Endothelial cell of umbilical vein (primary cell): Measurements from ENCODE around the gene CNDP1. TPM values are rescaled to one million over a fixed set of nuclear protein-coding genes. Genes with fewer than 3 reads are reported as not detected.
"Not testable (repeated sequence)": the region's sequence is repeated elsewhere in the genome, so short reads cannot be mapped to it uniquely, and the experiment has no call there.

Experiments
- BruUV-seq: library from RNA; stranded (reverse); fragments of 400-500 nt; replicated peaks from 2 replicates; lab custom pipeline; 2021; lab: Mats Ljungman, UMichigan
- CTCF ChIA-PET: fragments of 300-600, 350-600 bp; sonication (Branson Sonifier 250); formaldehyde crosslinking; loops from one replicate; lab custom pipeline; 2021; ENCODE audit warnings: antibody characterized with exemption, inconsistent platforms; lab: Charles Lee
- POLR2A ChIA-PET: fragments of 300-600, 350-600 bp; sonication (Branson Sonifier 250); formaldehyde crosslinking; loops from one replicate; lab custom pipeline; 2021; ENCODE audit warnings: antibody characterized with exemption, inconsistent platforms; lab: Charles Lee
- DNase-seq: peaks from one replicate; pipeline ENCODE4 v3.0.0-alpha.2; 2011; ENCODE audit warnings: low read depth, low spot score
- FAIRE-seq: peaks from 2 replicates; lab custom pipeline; 2011; peaks lifted over from hg19 to GRCh38; lab: Jason Lieb, UNC
- H2AFZ ChIP-seq: 2 replicates; pipeline ENCODE4 v1.6.0; 2012; ENCODE audit warnings: low read depth, low read length, control low read depth, inconsistent platforms
- H3K27ac ChIP-seq: 2 replicates; pipeline ENCODE4 v1.5.1; 2011; ENCODE audit warnings: low read depth, mild to moderate bottlenecking, control low read depth, low read length, moderate library complexity; ENCODE audit not compliant: insufficient read depth
- H3K27me3 ChIP-seq, 2 experiments: 2 replicates each; pipeline versions ENCODE4 v1.6.0 to v1.6.1; 2011; ENCODE audit warnings: low read length in 2 of 2, mixed read lengths in 1 of 2; ENCODE audit not compliant: control insufficient read depth in 2 of 2, insufficient read depth in 2 of 2
- H3K36me3 ChIP-seq, 2 experiments: 2 replicates in 1 of 2; 3 replicates in 1 of 2; pipeline ENCODE4 v1.5.1; 2011; ENCODE audit warnings: low read length in 2 of 2, mild to moderate bottlenecking in 1 of 2, moderate library complexity in 1 of 2; ENCODE audit not compliant: control insufficient read depth in 2 of 2, insufficient read depth in 2 of 2; ENCODE audit errors: extremely low read depth in 1 of 2
- H3K4me1 ChIP-seq: 3 replicates; pipeline ENCODE4 v1.5.1; 2011; ENCODE audit warnings: mild to moderate bottlenecking, low read length; ENCODE audit not compliant: control insufficient read depth, insufficient read depth; ENCODE audit errors: extremely low read depth
- H3K4me2 ChIP-seq: 2 replicates; pipeline ENCODE4 v1.6.1; 2011; ENCODE audit warnings: low read length, control low read depth, mixed read lengths; ENCODE audit not compliant: insufficient read depth
- H3K4me3 ChIP-seq, 3 experiments: fragments of 200-600 bp in 1 of 3; sonication (generic), shearing (Covaris generic) in 1 of 3; replicated peaks in 1 of 3; 2 replicates each; pipeline ENCODE4 v1.5.1; 2011 to 2016; ENCODE audit warnings: control low read depth in 3 of 3, low read length in 3 of 3, mild to moderate bottlenecking in 2 of 3, inconsistent platforms in 1 of 3, low read depth in 1 of 3, moderate library complexity in 1 of 3; ENCODE audit not compliant: insufficient read depth in 1 of 3
- H3K79me2 ChIP-seq: 2 replicates; pipeline ENCODE4 v1.6.0; 2012; ENCODE audit warnings: low read length, inconsistent platforms; ENCODE audit not compliant: control insufficient read depth, insufficient read depth
- H3K9ac ChIP-seq: replicated peaks from 2 replicates; pipeline ENCODE3; 2011; ENCODE audit warnings: low read length, control low read depth; ENCODE audit not compliant: insufficient read depth; ENCODE audit errors: extremely low read depth
- H3K9me1 ChIP-seq: replicated peaks from 3 replicates; pipeline ENCODE4 v1.6.0; 2011; ENCODE audit warnings: mild to moderate bottlenecking, low read length; ENCODE audit not compliant: control insufficient read depth, insufficient read depth; ENCODE audit errors: extremely low read depth
- H3K9me3 ChIP-seq: replicated peaks from 2 replicates; pipeline ENCODE4 v1.5.1; 2012; ENCODE audit warnings: low read length, inconsistent platforms; ENCODE audit not compliant: control insufficient read depth, insufficient read depth
- H4K20me1 ChIP-seq: replicated peaks from 2 replicates; pipeline ENCODE3; 2011; ENCODE audit warnings: mild to moderate bottlenecking, low read length; ENCODE audit not compliant: control insufficient read depth, insufficient read depth; ENCODE audit errors: extremely low read depth
- CTCF ChIP-seq, 2 donors: IDR thresholded peaks; 1 replicate in 1 of 2; 2 replicates in 1 of 2; pipeline ENCODE4 v1.5.1; 2011; ENCODE audit warnings: low read length in 2 of 2, mild to moderate bottlenecking in 2 of 2, moderate library complexity in 2 of 2, control low read depth in 1 of 2, inconsistent platforms in 1 of 2, low read depth in 1 of 2; ENCODE audit not compliant: insufficient read depth in 1 of 2; ENCODE audit errors: extremely low read depth in 1 of 2
- GATA2 ChIP-seq: IDR thresholded peaks from 2 replicates; pipeline ENCODE4 v1.7.0; 2011; ENCODE audit warnings: low read depth, mild to moderate bottlenecking, moderate library complexity, mixed read lengths, low read length; ENCODE audit not compliant: insufficient read length, insufficient read depth
- MAX ChIP-seq: IDR thresholded peaks from 2 replicates; pipeline ENCODE4 v1.6.1; 2011; ENCODE audit not compliant: insufficient read depth, insufficient read length
- MYC ChIP-seq: IDR thresholded peaks from one replicate; pipeline ENCODE4 v1.6.1; 2011; ENCODE audit warnings: mild to moderate bottlenecking, low read depth, low read length
- POLR2A ChIP-seq: IDR thresholded peaks from 2 replicates; pipeline ENCODE4 v1.6.1; 2012; ENCODE audit warnings: low read depth, mild to moderate bottlenecking, control low read depth, low read length
- dilution Hi-C: fragments of 300-500 bp; cut with MboI; formaldehyde crosslinking; loops from one replicate; pipeline ENCODE4 v1.15.0; 2019; ENCODE audit warnings: low sequenced_read_pairs; ENCODE audit not compliant: extremely low pct_ligation_motif_present
- intact Hi-C: fragments of 100-400 bp; cut with micrococcal nuclease; formaldehyde crosslinking; loops from one replicate; pipeline ENCODE4 v1.10.0; 2022
- polyA plus RNA-seq, 4 experiments: library from polyadenylated mRNA; depleted of rRNA in 3 of 4; stranded (reverse) in 3 of 4; unstranded in 1 of 4; fragments of >200 nt; gene quantifications; 2 replicates each; pipeline versions ENCODE4 v1.2.1 to v1.2.3, GENCODE V29; 2011 to 2012; ENCODE audit warnings: missing spikeins in 1 of 4
- total RNA-seq: library from RNA; stranded (reverse); gene quantifications from 2 replicates; pipeline ENCODE4 v1.2.3, GENCODE V29; 2021

Gene CNDP1
- total and polyA plus RNA-seq, 2 donors (not counting 3 experiments of a cell fraction or from before 2014, with no cell fraction given), result not detected

- no peak overlapping the region for H3K4me2 ChIP-seq
- no peaks in the 10 kb centered on the region for H4K20me1 ChIP-seq
- no peak overlapping the region for H3K27ac ChIP-seq
- peaks cover 0 to 9% of the 10 kb centered on the region in 2 experiments for H3K36me3 ChIP-seq
- H3K27me3 ChIP-seq, result peaks cover 0 to 9% of the 10 kb centered on the region in 2 experiments
- no peak for FAIRE-seq
- no peaks in the 10 kb centered on the region for H3K9me3 ChIP-seq
- H3K9me1 ChIP-seq, result no peaks in the 10 kb centered on the region
- dilution Hi-C loops (no loop called here), intact Hi-C loops (no loop called here)
- no peak for TF ChIP-seq CTCF (IDR thresholded peaks at IDR 0.05; ENCODE audit: extremely low read depth in 1 of 2, insufficient read depth in 1 of 2, low read depth in 1 of 2, low read length in 2 of 2)
- no peak for TF ChIP-seq MYC
- TF ChIP-seq MAX, result no peak
- no peak for TF ChIP-seq POLR2A
- TF ChIP-seq GATA2, result no peak
- H3K4me1 ChIP-seq, result no peaks in the 10 kb centered on the region
- DNase-seq, result peak; percentile 13
- H3K79me2 ChIP-seq, result no peaks in the 10 kb centered on the region
- H3K4me3 ChIP-seq, result no peak overlapping the region
- no peak overlapping the region for H3K9ac ChIP-seq
- ChIA-PET POLR2A (no interaction called here), CTCF (interaction anchor here (1.5 kb wide), 1 partner anchor 28 kb away, joined by 3 read pairs; no protein-coding TSS in a partner anchor)
- no TSS peak for BruUV-seq
- no peak overlapping the region for H2AFZ ChIP-seq
Observed at GRCh38 chr18:74524097-74524496, 10.2 kb upstream of the CNDP1 start.

- H3K79me2 ChIP-seq, H2AFZ ChIP-seq, intact Hi-C loops, H3K4me2 ChIP-seq, H4K20me1 ChIP-seq, dilution Hi-C loops, H3K9ac ChIP-seq, H3K9me3 ChIP-seq, DNase-seq, POLR2A ChIA-PET, H3K4me1 ChIP-seq, FAIRE-seq, BruUV-seq, H3K9me1 ChIP-seq, H3K27ac ChIP-seq, H3K27me3 ChIP-seq, H3K36me3 ChIP-seq, H3K4me3 ChIP-seq: not testable (repeated sequence)
- CTCF ChIA-PET, result interaction anchor here (0.7 to 1.5 kb wide), 2 partner anchors 27 to 80 kb away, joined by 3 read pairs; no protein-coding TSS in a partner anchor
Observed at GRCh38 chr18:74524915-74525314, 9.4 kb upstream of the CNDP1 start.
